ENCODE measurements around the gene MAGI2. TPM values are rescaled to one million over a fixed set of nuclear protein-coding genes. Genes with fewer than 3 reads are reported as not detected.
A peak's percentile ranks its signal among the peaks of the same experiment; 100 is the strongest.

The MAGI2 gene
- total RNA-seq, 2 donors from 2014 or later: 3.9 to 10.5 TPM

- DNase-seq (no peak), ATAC-seq (no peak)
- no peak for TF ChIP-seq CTCF (IDR thresholded peaks at IDR 0.05)
- TF ChIP-seq POLR2A (IDR thresholded peaks at IDR 0.05): no peak
- Histone ChIP-seq H3K27me3 (no peaks in the 10 kb centered on the region), H3K4me3 (no peak overlapping the region), H3K27ac (no peak overlapping the region), H3K9me3 (no peaks in the 10 kb centered on the region), H3K4me1 (no peaks in the 10 kb centered on the region), H3K36me3 (replicated peaks in 1 of 2; ENCODE audit: insufficient read depth in 1 of 2, low read depth in 2 of 2) (no peaks in the 10 kb centered on the region)
- intact Hi-C loops (cut with DNase I): no loop called here
- 58 to 65% methylated on average over 2 of the region's 2 CpGs for WGBS, 2 donors
Observed at GRCh38 chr7:79063019-79063698, 390.3 kb downstream of the MAGI2 start.

GRCh38 chr7:79060498-79060897 lies 393.0 kb downstream of the MAGI2 start:
- Histone ChIP-seq H3K27ac (no peak overlapping the region), H3K4me3 (no peak overlapping the region), H3K36me3 (replicated peaks in 1 of 2; ENCODE audit: insufficient read depth in 1 of 2, low read depth in 2 of 2) (no peaks in the 10 kb centered on the region), H3K9me3 (no peaks in the 10 kb centered on the region), H3K27me3 (no peaks in the 10 kb centered on the region), H3K4me1 (no peaks in the 10 kb centered on the region)
- intact Hi-C loops (cut with DNase I): no loop called here
- WGBS, 2 donors: 70 to 78% methylated on average over 3 of the region's 3 CpGs
- ATAC-seq: no peak
- TF ChIP-seq CTCF (IDR thresholded peaks at IDR 0.05): no peak
- TF ChIP-seq POLR2A (IDR thresholded peaks at IDR 0.05): no peak
- no peak for DNase-seq

- H3K27me3 ChIP-seq: no peaks in the 10 kb centered on the region
- TF ChIP-seq CTCF (IDR thresholded peaks at IDR 0.05) (no peak), POLR2A (IDR thresholded peaks at IDR 0.05) (no peak)
- intact Hi-C loops (cut with DNase I): no loop called here
- no peaks in the 10 kb centered on the region for H3K36me3 ChIP-seq (replicated peaks in 1 of 2; ENCODE audit: insufficient read depth in 1 of 2, low read depth in 2 of 2)
- no peaks in the 10 kb centered on the region for H3K4me1 ChIP-seq
- no peak overlapping the region for H3K4me3 ChIP-seq
- ATAC-seq (peak; percentile 93), DNase-seq (peak; percentile 54 to 80 (median 70))
- WGBS, 2 donors: 20% methylated on average over 6 of the region's 6 CpGs
- peak overlapping the region in 3 of 4 donors; percentile 49 to 78 (median 56) for H3K27ac ChIP-seq
- no peaks in the 10 kb centered on the region for H3K9me3 ChIP-seq
Observed at GRCh38 chr7:79055722-79056415, 397.6 kb downstream of the MAGI2 start.

GRCh38 chr7:79051915-79052314 lies 401.6 kb downstream of the MAGI2 start:
- H3K9me3 ChIP-seq: no peaks in the 10 kb centered on the region
- no peak overlapping the region for H3K4me3 ChIP-seq
- intact Hi-C loops (cut with DNase I): no loop called here
- H3K36me3 ChIP-seq (replicated peaks in 1 of 2; ENCODE audit: insufficient read depth in 1 of 2, low read depth in 2 of 2): no peaks in the 10 kb centered on the region
- WGBS, 2 donors: 54 to 78% methylated on average over 2 of the region's 2 CpGs
- no peaks in the 10 kb centered on the region for H3K27me3 ChIP-seq
- H3K4me1 ChIP-seq: no peaks in the 10 kb centered on the region
- H3K27ac ChIP-seq: no peak overlapping the region
- TF ChIP-seq POLR2A (IDR thresholded peaks at IDR 0.05) (no peak), CTCF (IDR thresholded peaks at IDR 0.05) (no peak)
- DNase-seq: no peak
- no peak for ATAC-seq

Data from body of pancreas (tissue), 4 donors.